Transverse colon (tissue), 4 donors: ENCODE data around the gene HYAL3. TPM values are rescaled to one million over a fixed set of nuclear protein-coding genes. Genes with fewer than 3 reads are reported as not detected.
A peak's percentile ranks its signal among the peaks of the same experiment; 100 is the strongest.

Source experiments
- DNase-seq: peaks from one replicate; pipeline ENCODE4 v3.0.0-alpha.2; 2019
- H3K27ac ChIP-seq, 4 donors: fragments of 200-600 bp; sonication (generic); 2 replicates each; pipeline ENCODE4 v1.5.1; 2016 to 2018; ENCODE audit warnings: inconsistent platforms in 4 of 4
- H3K27me3 ChIP-seq: fragments of 200-600 bp; sonication (generic); 2 replicates; pipeline ENCODE4 v1.5.1; 2017; ENCODE audit warnings: inconsistent platforms
- H3K36me3 ChIP-seq, 4 donors: fragments of 200-600 bp; sonication (generic); 2 replicates each; pipeline ENCODE4 v1.5.1; 2017 to 2019; ENCODE audit warnings: inconsistent platforms in 4 of 4
- H3K4me1 ChIP-seq, 4 donors: fragments of 200-600 bp; sonication (generic); 2 replicates each; pipeline ENCODE4 v1.5.1; 2017 to 2020; ENCODE audit warnings: inconsistent platforms in 4 of 4
- H3K4me3 ChIP-seq, 4 donors: fragments of 200-600 bp; sonication (generic); 1 replicate in 1 of 4; 2 replicates in 3 of 4; pipeline versions ENCODE4 v1.5.1 to v1.6.1; 2017 to 2019; ENCODE audit warnings: inconsistent platforms in 4 of 4
- H3K9me3 ChIP-seq, 2 donors: fragments of 200-600 bp; sonication (generic); 2 replicates each; pipeline ENCODE4 v1.5.1; 2017 to 2019; ENCODE audit warnings: inconsistent platforms in 2 of 2
- EP300 ChIP-seq: sonication (generic); formaldehyde crosslinking; IDR thresholded peaks from one replicate; pipeline ENCODE4 v1.6.1; 2017; ENCODE audit warnings: antibody characterized with exemption, low read depth
- POLR2A ChIP-seq: fragments of 450-650 bp; IDR thresholded peaks from one replicate; pipeline ENCODE4 v1.6.1; 2016; ENCODE audit warnings: antibody characterized with exemption, mild to moderate bottlenecking, moderate library complexity
- POLR2AphosphoS5 ChIP-seq, 3 donors: sonication (generic); formaldehyde crosslinking; IDR thresholded peaks; one replicate each; pipeline ENCODE4 v1.6.1; 2016; ENCODE audit warnings: antibody characterized with exemption in 3 of 3
- WGBS, 2 donors: methylation state at CpG; one replicate each; pipeline ENCODE4 v1.1.5; 2018; ENCODE audit warnings: low coverage in 1 of 2; 5-methylcytosine and 5-hydroxymethylcytosine counted together
- in situ Hi-C, 4 donors: fragments of 200-750 bp; cut with MboI; loops; one replicate each; pipeline versions ENCODE4 v1.15.0 to v1.15.1; 2017; ENCODE audit warnings: low sequenced_read_pairs in 3 of 4, low pct_ligation_motif_present in 1 of 4, low pct_unique_long_range_greater_than_20kb in 1 of 4
- intact Hi-C: fragments of 100-400 bp; cut with DNase I; formaldehyde crosslinking; loops from one replicate; pipeline ENCODE4 v1.15.1; 2023; ENCODE audit warnings: low total_unique reads
- total RNA-seq, 4 donors: library from RNA; depleted of rRNA; stranded (reverse); fragments of >200 nt; gene quantifications; one replicate each; pipeline ENCODE4 v1.1.0, GENCODE V29; 2016
- TF ChIP-seq, protein P1 (sequence below), 5 experiments: fragments of 200-600 bp in 3 of 5; fragments of 450-650 bp in 2 of 5; sonication (generic) in 3 of 5; IDR thresholded peaks; 1 replicate in 2 of 5; 2 replicates in 3 of 5; pipeline ENCODE4 v1.5.1; 2016 to 2017; ENCODE audit warnings: antibody characterized with exemption in 5 of 5, inconsistent platforms in 3 of 5, mild to moderate bottlenecking in 2 of 5, moderate library complexity in 1 of 5

Gene HYAL3
- total RNA-seq, 4 donors from 2014 or later = 0.79 to 11.2 (median 3.8) TPM

DNA sequence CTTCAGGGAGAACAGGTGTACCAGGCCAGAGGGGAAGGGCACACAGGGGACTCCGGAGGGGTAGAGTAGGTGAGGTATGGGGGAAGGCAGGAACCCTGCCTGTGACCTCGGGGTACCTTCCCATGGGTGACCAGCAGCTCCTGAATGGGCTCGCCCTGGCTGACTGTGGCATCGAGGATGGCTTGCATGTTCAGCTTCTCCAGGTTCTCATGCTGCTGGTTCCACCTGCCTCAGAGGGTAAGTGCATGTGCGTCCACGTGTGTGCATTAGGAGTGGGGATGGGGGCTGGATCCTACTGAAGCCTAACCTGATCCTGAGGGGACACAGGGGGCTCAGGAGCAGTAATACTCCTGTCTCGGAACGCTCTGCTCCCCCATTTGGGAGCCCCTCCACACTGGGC lies 45.8 kb upstream of the HYAL3 start:
- H3K36me3 ChIP-seq = no peaks in the 10 kb centered on the region
- no peak overlapping the region for H3K27ac ChIP-seq
- no peaks in the 10 kb centered on the region for H3K27me3 ChIP-seq
- peak overlapping the region in 1 of 4 donors; percentile 47 for H3K4me3 ChIP-seq
- in situ Hi-C loops = loop anchor here in 1 of 4 donors (10.0 kb wide), 1 partner anchor 190 kb away; no protein-coding TSS in a partner anchor
- intact Hi-C loops = loop anchor here (10.0 kb wide), 1 partner anchor 200 kb away; no protein-coding TSS in a partner anchor
- WGBS, 2 donors = 79% methylated on average over 8 of the region's 8 CpGs; no CpG with 5 or more reads in 1 of the 2 donors
- TF ChIP-seq POLR2A (no peak), POLR2AphosphoS5 (IDR thresholded peaks at IDR 0.05) (no peak), EP300 (no peak)
- TF ChIP-seq, protein P1, sequence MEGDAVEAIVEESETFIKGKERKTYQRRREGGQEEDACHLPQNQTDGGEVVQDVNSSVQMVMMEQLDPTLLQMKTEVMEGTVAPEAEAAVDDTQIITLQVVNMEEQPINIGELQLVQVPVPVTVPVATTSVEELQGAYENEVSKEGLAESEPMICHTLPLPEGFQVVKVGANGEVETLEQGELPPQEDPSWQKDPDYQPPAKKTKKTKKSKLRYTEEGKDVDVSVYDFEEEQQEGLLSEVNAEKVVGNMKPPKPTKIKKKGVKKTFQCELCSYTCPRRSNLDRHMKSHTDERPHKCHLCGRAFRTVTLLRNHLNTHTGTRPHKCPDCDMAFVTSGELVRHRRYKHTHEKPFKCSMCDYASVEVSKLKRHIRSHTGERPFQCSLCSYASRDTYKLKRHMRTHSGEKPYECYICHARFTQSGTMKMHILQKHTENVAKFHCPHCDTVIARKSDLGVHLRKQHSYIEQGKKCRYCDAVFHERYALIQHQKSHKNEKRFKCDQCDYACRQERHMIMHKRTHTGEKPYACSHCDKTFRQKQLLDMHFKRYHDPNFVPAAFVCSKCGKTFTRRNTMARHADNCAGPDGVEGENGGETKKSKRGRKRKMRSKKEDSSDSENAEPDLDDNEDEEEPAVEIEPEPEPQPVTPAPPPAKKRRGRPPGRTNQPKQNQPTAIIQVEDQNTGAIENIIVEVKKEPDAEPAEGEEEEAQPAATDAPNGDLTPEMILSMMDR (IDR thresholded peaks at IDR 0.05) = no peak
- no peaks in the 10 kb centered on the region for H3K9me3 ChIP-seq
- no peak for DNase-seq
- H3K4me1 ChIP-seq = peaks cover 22 to 47% (median 38%) of the 10 kb centered on the region in 4 donors

DNA sequence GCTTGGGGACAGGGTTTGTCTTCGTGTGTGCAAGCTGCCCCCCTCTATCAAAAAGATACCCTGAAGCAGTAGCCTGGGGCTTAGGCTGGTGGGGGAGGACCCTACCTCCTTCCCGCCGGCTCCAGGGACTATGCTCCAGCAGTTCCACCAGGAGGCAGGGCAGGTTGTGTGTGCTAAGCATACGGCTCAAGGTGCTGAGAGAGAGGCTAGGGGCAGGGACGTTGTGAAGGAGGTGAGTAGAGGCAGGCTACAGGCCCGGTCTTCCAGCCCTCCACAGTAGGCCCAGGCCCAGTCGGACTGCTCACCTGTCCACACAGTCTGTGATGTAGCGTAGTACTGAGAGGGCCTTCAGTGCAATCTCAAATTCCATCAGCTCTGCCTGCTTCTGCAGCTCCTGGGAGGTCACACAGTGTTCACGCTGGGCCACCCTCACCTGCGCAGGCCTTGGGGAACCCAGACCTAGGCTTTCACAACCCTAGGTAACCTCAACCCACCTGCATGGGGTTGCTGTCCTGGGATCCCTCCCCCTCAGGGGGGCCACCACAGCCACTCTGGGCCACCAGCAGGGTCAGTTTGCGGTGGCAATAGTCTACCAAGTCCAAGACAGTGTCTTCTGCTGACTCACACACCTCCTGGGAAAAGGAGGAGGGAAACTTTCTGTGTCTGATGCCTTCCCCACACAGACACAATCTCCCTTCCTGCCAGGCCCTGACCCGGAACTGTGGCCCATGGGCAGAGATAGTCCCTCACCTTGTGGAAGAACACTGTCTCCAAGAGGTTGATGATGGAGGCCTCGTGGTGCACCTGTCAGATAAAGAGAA lies 43.8 kb upstream of the HYAL3 start:
- no peaks in the 10 kb centered on the region for H3K9me3 ChIP-seq
- in situ Hi-C loops (loop anchor here in 1 of 4 donors (10.0 kb wide), 1 partner anchor 192 kb away; no protein-coding TSS in a partner anchor), intact Hi-C loops (loop anchor here (10.0 kb wide), 1 partner anchor 202 kb away; no protein-coding TSS in a partner anchor)
- DNase-seq = no peak
- H3K27me3 ChIP-seq = no peaks in the 10 kb centered on the region
- no peak overlapping the region for H3K4me3 ChIP-seq
- no peak overlapping the region for H3K27ac ChIP-seq
- H3K36me3 ChIP-seq = no peaks in the 10 kb centered on the region
- TF ChIP-seq, protein P1 (IDR thresholded peaks at IDR 0.05) = no peak
- no peak for TF ChIP-seq POLR2A
- no peak for TF ChIP-seq EP300
- no peak for TF ChIP-seq POLR2AphosphoS5 (IDR thresholded peaks at IDR 0.05)
- 83 to 100% methylated on average over 1 to 12 of the region's 13 CpGs for WGBS, 2 donors
- H3K4me1 ChIP-seq = peaks cover 12 to 51% (median 33%) of the 10 kb centered on the region in 4 donors

DNA sequence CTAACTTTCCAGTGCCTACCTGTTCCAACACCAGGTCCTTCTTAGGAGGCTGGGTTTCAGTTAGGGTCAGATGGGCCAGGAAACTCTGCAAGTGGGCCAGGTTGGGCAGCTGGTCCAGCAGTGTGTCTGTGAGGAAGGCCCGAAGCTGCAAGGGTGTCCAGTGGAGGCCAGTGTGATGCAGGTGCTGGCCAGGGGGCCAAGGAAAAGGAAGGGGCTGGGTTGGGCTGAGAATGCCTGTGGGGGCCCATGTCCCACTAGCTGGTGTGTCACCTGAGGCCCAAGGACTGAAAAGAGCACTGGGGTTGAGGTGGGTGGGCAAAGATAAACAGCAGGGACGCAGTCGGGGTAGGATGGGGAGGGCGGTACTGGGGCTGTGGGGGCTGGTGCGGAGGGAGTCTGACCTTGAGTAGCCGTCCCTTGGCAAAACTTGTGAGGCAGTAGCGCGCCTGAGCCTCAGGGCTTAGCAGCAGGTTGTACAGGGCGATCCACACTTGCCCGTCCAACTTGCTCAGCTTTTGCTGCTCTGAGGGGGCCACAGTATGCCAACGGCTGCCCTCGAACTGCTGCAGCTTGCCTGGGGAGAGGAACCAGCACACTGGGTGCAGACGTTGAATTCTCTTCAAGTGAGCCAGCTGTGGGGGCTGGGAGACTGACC lies 42.9 kb upstream of the HYAL3 start:
- Histone ChIP-seq H3K4me3 (no peak overlapping the region), H3K27ac (no peak overlapping the region), H3K4me1 (peaks cover 12 to 55% (median 37%) of the 10 kb centered on the region in 4 donors), H3K36me3 (no peaks in the 10 kb centered on the region), H3K27me3 (no peaks in the 10 kb centered on the region), H3K9me3 (no peaks in the 10 kb centered on the region)
- DNase-seq = no peak
- intact Hi-C loops (loop anchor here (10.0 kb wide), 1 partner anchor 203 kb away; no protein-coding TSS in a partner anchor), in situ Hi-C loops (loop anchor here in 1 of 4 donors (10.0 kb wide), 1 partner anchor 193 kb away; no protein-coding TSS in a partner anchor)
- TF ChIP-seq EP300 (no peak), POLR2AphosphoS5 (IDR thresholded peaks at IDR 0.05) (no peak), POLR2A (no peak)
- TF ChIP-seq, protein P1 (IDR thresholded peaks at IDR 0.05) = no peak
- WGBS, 2 donors = 93% methylated on average over 13 of the region's 13 CpGs; no CpG with 5 or more reads in 1 of the 2 donors

DNA sequence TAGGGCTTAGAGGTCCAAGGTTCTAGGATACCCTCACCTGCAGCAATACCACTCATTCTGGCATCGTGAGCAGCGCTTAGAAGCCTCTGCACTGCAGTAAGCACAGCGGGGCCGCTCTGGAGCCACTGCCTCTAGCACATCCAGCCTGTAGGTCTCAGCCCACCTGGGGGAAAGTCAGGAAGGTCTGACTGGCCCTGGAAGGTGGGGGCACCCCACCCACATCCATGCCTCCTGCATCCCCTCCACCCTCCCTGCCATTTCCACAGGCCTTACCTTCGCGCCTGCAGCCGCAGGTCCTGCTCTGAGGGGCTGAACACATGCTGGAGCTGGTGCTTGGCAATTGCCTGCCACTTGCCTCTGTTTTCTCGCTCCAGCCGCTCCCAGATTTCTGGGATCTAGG lies 42.3 kb upstream of the HYAL3 start:
- no peak for DNase-seq
- Histone ChIP-seq H3K27ac (peak overlapping the region; percentile 93 to 99 (median 98)), H3K36me3 (no peaks in the 10 kb centered on the region), H3K4me1 (peaks cover 12 to 53% (median 39%) of the 10 kb centered on the region in 4 donors), H3K27me3 (no peaks in the 10 kb centered on the region), H3K9me3 (no peaks in the 10 kb centered on the region), H3K4me3 (peak overlapping the region in 2 of 4 donors; percentile 51 to 62)
- in situ Hi-C loops (loop anchor here in 1 of 4 donors (10.0 kb wide), 1 partner anchor 193 kb away; no protein-coding TSS in a partner anchor), intact Hi-C loops (loop anchor here (10.0 kb wide), 1 partner anchor 203 kb away; no protein-coding TSS in a partner anchor)
- 99% methylated on average over 9 of the region's 9 CpGs; no CpG with 5 or more reads in 1 of the 2 donors for WGBS, 2 donors
- TF ChIP-seq EP300 (no peak), POLR2A (no peak), POLR2AphosphoS5 (IDR thresholded peaks at IDR 0.05) (no peak)
- TF ChIP-seq, protein P1 (IDR thresholded peaks at IDR 0.05) = no peak
